HepG2 (cell line): ENCODE data around the gene SLC25A23. TPM values are rescaled to one million over a fixed set of nuclear protein-coding genes. Genes with fewer than 3 reads are reported as not detected.

ENCODE experiments used
- AHR ChIP-seq: IDR thresholded peaks from 2 replicates; pipeline ENCODE4 v1.6.1; 2018; ENCODE audit warnings: missing genetic modification reagents, missing compliant biosample characterization
- ASH2L ChIP-seq: fragments of 300-600, 200-600 bp; sonication (generic); IDR thresholded peaks from 2 replicates; pipeline ENCODE4 v1.7.0; 2017; ENCODE audit warnings: low read depth, mild to moderate bottlenecking, moderate library complexity, mixed read lengths, low read length; ENCODE audit not compliant: insufficient read length
- BORCS8-MEF2B ChIP-seq: sonication (generic); formaldehyde crosslinking; IDR thresholded peaks from 2 replicates; pipeline ENCODE4 v1.8.0; 2022; ENCODE audit warnings: mild to moderate bottlenecking, missing genetic modification reagents
- ERF ChIP-seq: IDR thresholded peaks from 2 replicates; pipeline ENCODE4 v1.6.1; 2018; ENCODE audit warnings: missing biosample characterization, missing genetic modification reagents
- FOXK2 ChIP-seq: fragments of 450-650 bp; IDR thresholded peaks from 2 replicates; pipeline ENCODE4 v1.6.1; 2016
- IRF2 ChIP-seq: IDR thresholded peaks from 2 replicates; pipeline ENCODE4 v1.6.1; 2018; ENCODE audit warnings: missing genetic modification reagents, missing compliant biosample characterization
- JUNB ChIP-seq: sonication (generic); formaldehyde crosslinking; IDR thresholded peaks from 2 replicates; pipeline ENCODE4 v1.8.0; 2022; ENCODE audit warnings: missing genetic modification reagents, mild to moderate bottlenecking, borderline replicate concordance
- KLF15 ChIP-seq: sonication (generic); formaldehyde crosslinking; IDR thresholded peaks from 2 replicates; pipeline ENCODE4 v1.8.1; 2023; ENCODE audit warnings: borderline replicate concordance, mild to moderate bottlenecking, inconsistent platforms, missing genetic modification reagents, mixed read lengths
- NFATC3 ChIP-seq: sonication (generic); formaldehyde crosslinking; IDR thresholded peaks from 2 replicates; pipeline ENCODE4 v1.5.1; 2020; ENCODE audit warnings: mild to moderate bottlenecking, missing genetic modification reagents
- POLR2AphosphoS2 ChIP-seq: IDR thresholded peaks from 2 replicates; pipeline ENCODE4 v1.6.1; 2011; ENCODE audit warnings: low read depth, low read length, improper control_type of control experiment
- SNAPC2 ChIP-seq: sonication (generic); formaldehyde crosslinking; IDR thresholded peaks from 2 replicates; pipeline ENCODE4 v1.8.1; 2022; ENCODE audit warnings: mild to moderate bottlenecking, missing genetic modification reagents
- SP4 ChIP-seq: sonication (generic); formaldehyde crosslinking; IDR thresholded peaks from 2 replicates; pipeline ENCODE4 v1.8.1; 2023; ENCODE audit warnings: mild to moderate bottlenecking, missing genetic modification reagents
- ZBTB1 ChIP-seq: sonication (generic); formaldehyde crosslinking; IDR thresholded peaks from 2 replicates; pipeline ENCODE4 v1.4.0; 2020; ENCODE audit warnings: missing genetic modification reagents, borderline replicate concordance
- ZBTB42 ChIP-seq: sonication (generic); formaldehyde crosslinking; IDR thresholded peaks from 2 replicates; pipeline ENCODE4 v1.5.0; 2020; ENCODE audit warnings: mild to moderate bottlenecking, missing genetic modification reagents
- ZNF34 ChIP-seq: sonication (generic); formaldehyde crosslinking; IDR thresholded peaks from 2 replicates; pipeline ENCODE4 v1.4.0; 2020; ENCODE audit warnings: mild to moderate bottlenecking, missing genetic modification reagents, borderline replicate concordance
- ZNF614 ChIP-seq: IDR thresholded peaks from 2 replicates; pipeline ENCODE4 v1.6.1; 2018; ENCODE audit warnings: missing biosample characterization, missing genetic modification reagents, inconsistent platforms, borderline replicate concordance
- ZNF746 ChIP-seq: sonication (generic); formaldehyde crosslinking; IDR thresholded peaks from 2 replicates; pipeline ENCODE4 v1.8.0; 2022; ENCODE audit warnings: mild to moderate bottlenecking, missing genetic modification reagents
- ZNF766 ChIP-seq: sonication (generic); formaldehyde crosslinking; IDR thresholded peaks from 2 replicates; pipeline ENCODE4 v1.5.0; 2020; ENCODE audit warnings: missing genetic modification reagents, borderline replicate concordance
- ZNF788 ChIP-seq: sonication (generic); formaldehyde crosslinking; IDR thresholded peaks from 2 replicates; pipeline ENCODE4 v1.5.0; 2020; ENCODE audit warnings: mild to moderate bottlenecking, missing genetic modification reagents, borderline replicate concordance
- ZNF83 ChIP-seq: sonication (generic); formaldehyde crosslinking; IDR thresholded peaks from 2 replicates; pipeline ENCODE4 v1.4.0; 2020; ENCODE audit warnings: missing genetic modification reagents, mild to moderate bottlenecking, borderline replicate concordance
- polyA plus RNA-seq, 8 experiments: library from polyadenylated mRNA; depleted of rRNA in 3 of 8; stranded (reverse) in 7 of 8; unstranded in 1 of 8; fragments of >200 nt; fragmentation: Illumina TruSeq in 4 of 8; extraction: Trizol in 4 of 8; gene quantifications; 2 replicates each; pipeline versions ENCODE4 v1.2.1 to v1.2.3, GENCODE V29; 2011 to 2016; ENCODE audit warnings: low read depth in 4 of 8, missing spikeins in 1 of 8, mixed read lengths in 1 of 8; ENCODE audit not compliant: insufficient read depth in 1 of 8
- total RNA-seq, 5 experiments: library from RNA; depleted of rRNA; stranded (reverse); fragments of >200 nt; fragmentation: Illumina TruSeq; extraction: Trizol; gene quantifications; 2 replicates each; pipeline ENCODE4 v1.2.3, GENCODE V29; 2016; ENCODE audit warnings: low read depth in 1 of 5
- TF ChIP-seq, protein P1 (sequence below): sonication (generic); formaldehyde crosslinking; IDR thresholded peaks from 2 replicates; pipeline ENCODE4 v1.4.0; 2020; ENCODE audit warnings: mild to moderate bottlenecking, missing genetic modification reagents, borderline replicate concordance
- TF ChIP-seq, protein P2 (sequence below): sonication (generic); formaldehyde crosslinking; IDR thresholded peaks from 2 replicates; pipeline ENCODE4 v1.4.0; 2020; ENCODE audit warnings: missing genetic modification reagents
- TF ChIP-seq, protein P3 (sequence below): IDR thresholded peaks from 2 replicates; pipeline ENCODE4 v1.6.1; 2016; ENCODE audit warnings: mild to moderate bottlenecking, missing biosample characterization, missing genetic modification reagents
- TF ChIP-seq, protein P4 (sequence below): sonication (generic); formaldehyde crosslinking; IDR thresholded peaks from 2 replicates; pipeline ENCODE4 v1.5.1; 2020; ENCODE audit warnings: mild to moderate bottlenecking, missing genetic modification reagents, moderate library complexity

SLC25A23 gene
- total and polyA plus RNA-seq, 2 of the 13 experiments (the other 11 are each of a cell fraction or from before 2014, with no cell fraction given), result 12.4 to 15.2 TPM

DNA sequence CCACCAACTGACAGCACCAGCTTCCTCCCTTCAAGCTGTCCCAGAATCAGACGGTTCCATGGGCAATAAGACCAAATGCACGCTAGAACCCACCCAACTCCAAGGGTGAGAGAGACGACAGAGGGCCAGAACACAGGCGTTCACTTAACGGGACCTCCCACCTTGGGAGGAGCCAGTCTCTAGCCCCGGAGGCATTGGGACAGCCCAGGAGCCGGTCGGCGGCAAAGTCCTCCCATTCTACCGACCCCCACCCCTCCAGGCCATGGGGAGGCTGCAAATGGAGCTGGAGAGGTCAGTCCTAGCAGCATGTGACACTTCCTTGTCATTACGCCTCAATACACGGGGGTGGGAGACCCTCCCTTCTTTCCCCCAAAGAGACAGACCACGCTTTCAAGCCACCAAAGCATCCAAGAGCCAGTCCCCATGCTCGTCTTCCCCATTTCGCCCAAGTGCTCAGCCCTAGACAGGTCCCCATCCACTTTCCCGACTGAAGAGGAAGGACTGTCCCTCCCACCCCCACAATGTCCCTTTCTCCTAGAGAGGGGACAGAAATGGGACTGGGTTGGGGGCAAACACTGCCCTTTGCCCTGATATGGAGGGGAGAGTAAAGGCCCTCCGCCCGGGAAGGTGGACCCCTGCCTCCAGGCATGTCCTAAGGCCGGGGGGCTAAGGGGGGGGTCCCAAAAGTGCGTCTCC, 35.9 kb downstream of the SLC25A23 start (continued):
- TF ChIP-seq NFATC3 (CRISPR knock-in tag), result no peak
- no peak for TF ChIP-seq ERF (CRISPR knock-in tag)
- no peak for TF ChIP-seq BORCS8-MEF2B (CRISPR knock-in tag)
- no peak for TF ChIP-seq ZNF788
- no peak for TF ChIP-seq ZNF614 (CRISPR knock-in tag)
- TF ChIP-seq POLR2AphosphoS2, result no peak
- peak; percentile 51 for TF ChIP-seq SP4
- no peak for TF ChIP-seq ZBTB1
- TF ChIP-seq, protein P1, sequence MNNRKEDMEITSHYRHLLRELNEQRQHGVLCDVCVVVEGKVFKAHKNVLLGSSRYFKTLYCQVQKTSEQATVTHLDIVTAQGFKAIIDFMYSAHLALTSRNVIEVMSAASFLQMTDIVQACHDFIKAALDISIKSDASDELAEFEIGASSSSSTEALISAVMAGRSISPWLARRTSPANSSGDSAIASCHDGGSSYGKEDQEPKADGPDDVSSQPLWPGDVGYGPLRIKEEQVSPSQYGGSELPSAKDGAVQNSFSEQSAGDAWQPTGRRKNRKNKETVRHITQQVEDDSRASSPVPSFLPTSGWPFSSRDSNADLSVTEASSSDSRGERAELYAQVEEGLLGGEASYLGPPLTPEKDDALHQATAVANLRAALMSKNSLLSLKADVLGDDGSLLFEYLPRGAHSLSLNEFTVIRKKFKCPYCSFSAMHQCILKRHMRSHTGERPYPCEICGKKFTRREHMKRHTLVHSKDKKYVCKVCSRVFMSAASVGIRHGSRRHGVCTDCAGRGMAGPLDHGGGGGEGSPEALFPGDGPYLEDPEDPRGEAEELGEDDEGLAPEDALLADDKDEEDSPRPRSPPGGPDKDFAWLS (CRISPR knock-in tag), result no peak
- TF ChIP-seq ZBTB42 (CRISPR knock-in tag), result no peak
- no peak for TF ChIP-seq ZNF83 (CRISPR knock-in tag)
- TF ChIP-seq KLF15 (CRISPR knock-in tag), result no peak
- TF ChIP-seq, protein P2, sequence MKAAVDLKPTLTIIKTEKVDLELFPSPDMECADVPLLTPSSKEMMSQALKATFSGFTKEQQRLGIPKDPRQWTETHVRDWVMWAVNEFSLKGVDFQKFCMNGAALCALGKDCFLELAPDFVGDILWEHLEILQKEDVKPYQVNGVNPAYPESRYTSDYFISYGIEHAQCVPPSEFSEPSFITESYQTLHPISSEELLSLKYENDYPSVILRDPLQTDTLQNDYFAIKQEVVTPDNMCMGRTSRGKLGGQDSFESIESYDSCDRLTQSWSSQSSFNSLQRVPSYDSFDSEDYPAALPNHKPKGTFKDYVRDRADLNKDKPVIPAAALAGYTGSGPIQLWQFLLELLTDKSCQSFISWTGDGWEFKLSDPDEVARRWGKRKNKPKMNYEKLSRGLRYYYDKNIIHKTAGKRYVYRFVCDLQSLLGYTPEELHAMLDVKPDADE, result no peak
- TF ChIP-seq IRF2 (CRISPR knock-in tag), result no peak
- no peak for TF ChIP-seq ZNF766 (CRISPR knock-in tag)
- no peak for TF ChIP-seq FOXK2
- no peak for TF ChIP-seq JUNB (CRISPR knock-in tag)
- no peak for TF ChIP-seq ZNF746
- TF ChIP-seq, protein P3, sequence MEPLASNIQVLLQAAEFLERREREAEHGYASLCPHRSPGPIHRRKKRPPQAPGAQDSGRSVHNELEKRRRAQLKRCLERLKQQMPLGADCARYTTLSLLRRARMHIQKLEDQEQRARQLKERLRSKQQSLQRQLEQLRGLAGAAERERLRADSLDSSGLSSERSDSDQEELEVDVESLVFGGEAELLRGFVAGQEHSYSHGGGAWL (CRISPR knock-in tag), result peak; percentile 42; the same call in 1 of the 2 replicates
- no peak for TF ChIP-seq ZNF34 (CRISPR knock-in tag)
- 0 out of 2 replicates have a peak, but pooled peaks have one; percentile 21 for TF ChIP-seq AHR (CRISPR knock-in tag)
- no peak for TF ChIP-seq SNAPC2
- TF ChIP-seq ASH2L, result peak; percentile 12
- TF ChIP-seq, protein P4, sequence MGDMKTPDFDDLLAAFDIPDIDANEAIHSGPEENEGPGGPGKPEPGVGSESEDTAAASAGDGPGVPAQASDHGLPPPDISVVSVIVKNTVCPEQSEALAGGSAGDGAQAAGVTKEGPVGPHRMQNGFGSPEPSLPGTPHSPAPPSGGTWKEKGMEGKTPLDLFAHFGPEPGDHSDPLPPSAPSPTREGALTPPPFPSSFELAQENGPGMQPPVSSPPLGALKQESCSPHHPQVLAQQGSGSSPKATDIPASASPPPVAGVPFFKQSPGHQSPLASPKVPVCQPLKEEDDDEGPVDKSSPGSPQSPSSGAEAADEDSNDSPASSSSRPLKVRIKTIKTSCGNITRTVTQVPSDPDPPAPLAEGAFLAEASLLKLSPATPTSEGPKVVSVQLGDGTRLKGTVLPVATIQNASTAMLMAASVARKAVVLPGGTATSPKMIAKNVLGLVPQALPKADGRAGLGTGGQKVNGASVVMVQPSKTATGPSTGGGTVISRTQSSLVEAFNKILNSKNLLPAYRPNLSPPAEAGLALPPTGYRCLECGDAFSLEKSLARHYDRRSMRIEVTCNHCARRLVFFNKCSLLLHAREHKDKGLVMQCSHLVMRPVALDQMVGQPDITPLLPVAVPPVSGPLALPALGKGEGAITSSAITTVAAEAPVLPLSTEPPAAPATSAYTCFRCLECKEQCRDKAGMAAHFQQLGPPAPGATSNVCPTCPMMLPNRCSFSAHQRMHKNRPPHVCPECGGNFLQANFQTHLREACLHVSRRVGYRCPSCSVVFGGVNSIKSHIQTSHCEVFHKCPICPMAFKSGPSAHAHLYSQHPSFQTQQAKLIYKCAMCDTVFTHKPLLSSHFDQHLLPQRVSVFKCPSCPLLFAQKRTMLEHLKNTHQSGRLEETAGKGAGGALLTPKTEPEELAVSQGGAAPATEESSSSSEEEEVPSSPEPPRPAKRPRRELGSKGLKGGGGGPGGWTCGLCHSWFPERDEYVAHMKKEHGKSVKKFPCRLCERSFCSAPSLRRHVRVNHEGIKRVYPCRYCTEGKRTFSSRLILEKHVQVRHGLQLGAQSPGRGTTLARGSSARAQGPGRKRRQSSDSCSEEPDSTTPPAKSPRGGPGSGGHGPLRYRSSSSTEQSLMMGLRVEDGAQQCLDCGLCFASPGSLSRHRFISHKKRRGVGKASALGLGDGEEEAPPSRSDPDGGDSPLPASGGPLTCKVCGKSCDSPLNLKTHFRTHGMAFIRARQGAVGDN, result peak; percentile 39
